IMR-90 (cell line): ENCODE data around the gene ZBTB46.

Source experiments
- CEBPB ChIP-seq: IDR thresholded peaks from 2 replicates; pipeline ENCODE4 v1.6.1; 2012; ENCODE audit warnings: low read depth, low read length, improper control_type of control experiment
- CHD1 ChIP-seq: IDR thresholded peaks from 2 replicates; pipeline ENCODE4 v1.6.1; 2012; ENCODE audit warnings: low read depth, low read length, improper control_type of control experiment
- CTCF ChIP-seq: conservative IDR thresholded peaks from 2 replicates; pipeline ENCODE4 v1.5.1; 2012; ENCODE audit warnings: mild to moderate bottlenecking, low read depth, low read length, improper control_type of control experiment
- MAFK ChIP-seq: IDR thresholded peaks from 2 replicates; pipeline ENCODE4 v1.6.1; 2012; ENCODE audit warnings: low read depth, low read length, improper control_type of control experiment
- MXI1 ChIP-seq: IDR thresholded peaks from 2 replicates; pipeline ENCODE4 v1.6.1; 2012; ENCODE audit warnings: low read depth, mild to moderate bottlenecking, low read length, moderate library complexity, borderline replicate concordance
- POLR2A ChIP-seq: IDR thresholded peaks from 2 replicates; pipeline ENCODE4 v1.6.1; 2012; ENCODE audit warnings: mild to moderate bottlenecking, low read depth, low read length
- RAD21 ChIP-seq: IDR thresholded peaks from 2 replicates; pipeline ENCODE4 v1.6.1; 2012; ENCODE audit warnings: low read length, improper control_type of control experiment
- RFX5 ChIP-seq: IDR thresholded peaks from 2 replicates; pipeline ENCODE4 v1.8.0; 2012; ENCODE audit warnings: low read depth, mild to moderate bottlenecking, low read length, moderate library complexity
- SMC3 ChIP-seq: fragments of 150-350 bp; IDR thresholded peaks from 2 replicates; pipeline ENCODE4 v1.6.1; 2016; ENCODE audit warnings: low read depth, mild to moderate bottlenecking, antibody characterized with exemption, low read length, moderate library complexity
- TF ChIP-seq, protein P1 (sequence below): fragments of 150-350 bp; IDR thresholded peaks from 2 replicates; pipeline ENCODE4 v1.6.1; 2017; ENCODE audit warnings: mild to moderate bottlenecking, antibody characterized with exemption, low read length, low read depth

DNA sequence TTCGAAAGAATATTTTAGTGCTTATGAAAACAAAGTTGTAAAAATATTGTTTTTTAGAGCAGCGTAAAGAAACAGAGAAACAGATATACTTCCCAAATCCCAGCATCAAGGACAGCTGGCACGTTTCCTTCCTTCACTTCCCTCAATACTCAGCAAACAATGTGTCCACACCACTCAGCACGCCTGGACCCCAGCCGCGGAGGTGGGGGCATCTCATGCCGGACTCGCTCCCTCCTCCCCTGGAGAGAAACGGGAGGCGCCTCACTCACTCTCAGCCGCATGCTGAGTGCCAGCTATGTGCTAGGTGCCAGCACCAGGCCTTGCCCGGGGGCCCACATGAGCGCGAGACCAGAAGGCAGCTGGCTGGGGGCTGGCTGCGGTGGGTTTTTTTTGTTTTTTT is 56.8 kb downstream of the ZBTB46 start:
- TF ChIP-seq, protein P1, sequence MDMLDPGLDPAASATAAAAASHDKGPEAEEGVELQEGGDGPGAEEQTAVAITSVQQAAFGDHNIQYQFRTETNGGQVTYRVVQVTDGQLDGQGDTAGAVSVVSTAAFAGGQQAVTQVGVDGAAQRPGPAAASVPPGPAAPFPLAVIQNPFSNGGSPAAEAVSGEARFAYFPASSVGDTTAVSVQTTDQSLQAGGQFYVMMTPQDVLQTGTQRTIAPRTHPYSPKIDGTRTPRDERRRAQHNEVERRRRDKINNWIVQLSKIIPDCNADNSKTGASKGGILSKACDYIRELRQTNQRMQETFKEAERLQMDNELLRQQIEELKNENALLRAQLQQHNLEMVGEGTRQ: no peak
- no peak for TF ChIP-seq CTCF
- TF ChIP-seq MXI1: no peak
- no peak for TF ChIP-seq MAFK
- TF ChIP-seq SMC3: no peak
- no peak for TF ChIP-seq CEBPB
- TF ChIP-seq POLR2A: no peak
- TF ChIP-seq RAD21: no peak
- no peak for TF ChIP-seq RFX5
- TF ChIP-seq CHD1: no peak
